GM23338 (cell line): Measurements from ENCODE around the gene CD82. TPM values are rescaled to one million over a fixed set of nuclear protein-coding genes. Genes with fewer than 3 reads are reported as not detected.

Source experiments
- ATAC-seq: fragments of 200-7000 bp; cut with Tn5 transposase; 3 replicates; pipeline ENCODE4 v1.9.1; 2020
- DNase-seq: peaks from one replicate; pipeline ENCODE4 v3.0.0-alpha.2; 2015; ENCODE audit warnings: low spot score
- H2AFZ ChIP-seq: fragments of 200-600 bp; sonication (generic); 2 replicates; pipeline ENCODE4 v1.8.0; 2016; ENCODE audit warnings: antibody characterized with exemption, mild to moderate bottlenecking, moderate library complexity
- H3F3A ChIP-seq: fragments of 200-600 bp; sonication (generic); replicated peaks from 2 replicates; pipeline ENCODE4 v1.8.0; 2017; ENCODE audit warnings: antibody characterized with exemption, mixed run types, low read depth
- H3K27ac ChIP-seq: fragments of 200-600 bp; sonication (generic); 2 replicates; pipeline ENCODE4 v1.6.1; 2016; ENCODE audit warnings: low read depth
- H3K27me3 ChIP-seq: fragments of 200-600 bp; sonication (generic); 2 replicates; pipeline ENCODE4 v1.8.0; 2016; ENCODE audit warnings: mild to moderate bottlenecking, mixed run types, moderate library complexity; ENCODE audit not compliant: insufficient read depth
- H3K36me3 ChIP-seq: fragments of 200-600 bp; sonication (generic); 2 replicates; pipeline ENCODE4 v1.8.0; 2016; ENCODE audit warnings: mild to moderate bottlenecking; ENCODE audit not compliant: insufficient read depth
- H3K4me1 ChIP-seq: fragments of 200-600 bp; sonication (generic); 2 replicates; pipeline ENCODE4 v1.8.0; 2016; ENCODE audit warnings: mild to moderate bottlenecking, moderate library complexity; ENCODE audit not compliant: insufficient read depth
- H3K4me2 ChIP-seq: fragments of 200-600 bp; sonication (generic); 2 replicates; pipeline ENCODE4 v1.7.1; 2017; ENCODE audit warnings: mixed run types
- H3K4me3 ChIP-seq: fragments of 200-600 bp; sonication (generic); 2 replicates; pipeline ENCODE4 v1.6.1; 2016; ENCODE audit warnings: mixed run types
- H3K79me2 ChIP-seq: fragments of 200-600 bp; sonication (generic); replicated peaks from 2 replicates; pipeline ENCODE4 v1.8.0; 2017; ENCODE audit warnings: mild to moderate bottlenecking; ENCODE audit not compliant: insufficient read depth
- H3K9me2 ChIP-seq: fragments of 200-600 bp; sonication (generic); 2 replicates; pipeline ENCODE4 v1.8.0; 2017; ENCODE audit not compliant: insufficient read depth
- H4K20me1 ChIP-seq: fragments of 200-600 bp; sonication (generic); replicated peaks from 2 replicates; pipeline ENCODE4 v1.8.0; 2017; ENCODE audit warnings: mild to moderate bottlenecking; ENCODE audit not compliant: insufficient read depth
- H3K27ac Mint-ChIP-seq: 2 replicates; pipeline ENCODE4 v1.8.0; 2020; ENCODE audit warnings: inconsistent platforms, mild to moderate bottlenecking, moderate library complexity, mixed read lengths
- H3K27me3 Mint-ChIP-seq: 3 replicates; pipeline ENCODE4 v1.8.0; 2022; ENCODE audit warnings: low read depth, mild to moderate bottlenecking, moderate library complexity, mixed read lengths, inconsistent platforms; ENCODE audit not compliant: insufficient read depth, poor library complexity
- H3K36me3 Mint-ChIP-seq: 3 replicates; pipeline ENCODE4 v1.8.0; 2021; ENCODE audit warnings: low read depth, mild to moderate bottlenecking, inconsistent platforms, moderate library complexity, mixed read lengths
- H3K4me1 Mint-ChIP-seq: 3 replicates; pipeline ENCODE4 v1.8.0; 2020; ENCODE audit warnings: mild to moderate bottlenecking, inconsistent platforms, mixed read lengths
- H3K4me3 Mint-ChIP-seq: 3 replicates; pipeline ENCODE4 v1.8.0; 2021; ENCODE audit warnings: moderate library complexity, mild to moderate bottlenecking, inconsistent platforms, mixed read lengths
- H3K9me3 Mint-ChIP-seq: 3 replicates; pipeline ENCODE4 v1.8.0; 2020; ENCODE audit warnings: moderate library complexity, mild to moderate bottlenecking, inconsistent platforms, mixed read lengths
- EZH2phosphoT487 ChIP-seq: fragments of 200-600 bp; sonication (generic); IDR thresholded peaks from one replicate; pipeline ENCODE4 v1.8.1; 2018; ENCODE audit warnings: antibody characterized with exemption; ENCODE audit not compliant: unreplicated experiment
- POLR2AphosphoS5 ChIP-seq: IDR thresholded peaks from 2 replicates; pipeline ENCODE4 v1.6.1; 2016; ENCODE audit warnings: antibody characterized with exemption, low read depth
- polyA plus RNA-seq: library from polyadenylated mRNA; unstranded; fragments of >200 nt; fragmentation: Nextera tagmentation; extraction: Ambion mirVana; gene quantifications from 2 replicates; pipeline ENCODE4 v1.2.1, GENCODE V29; 2016
- total RNA-seq: library from RNA; depleted of rRNA; stranded (reverse); fragments of >200 nt; shearing (Covaris generic); gene quantifications from 2 replicates; pipeline ENCODE4 v1.2.3, GENCODE V29; 2014
- TF ChIP-seq, protein P1 (sequence below): IDR thresholded peaks from 2 replicates; pipeline ENCODE4 v1.6.1; 2016; ENCODE audit warnings: antibody characterized with exemption
- TF ChIP-seq, protein P2 (sequence below): IDR thresholded peaks from one replicate; pipeline ENCODE4 v1.6.1; 2018; ENCODE audit warnings: antibody characterized with exemption; ENCODE audit not compliant: unreplicated experiment

The CD82 gene
- total and polyA plus RNA-seq, 2 experiments from 2014 or later = 4.4 to 4.9 TPM

DNA sequence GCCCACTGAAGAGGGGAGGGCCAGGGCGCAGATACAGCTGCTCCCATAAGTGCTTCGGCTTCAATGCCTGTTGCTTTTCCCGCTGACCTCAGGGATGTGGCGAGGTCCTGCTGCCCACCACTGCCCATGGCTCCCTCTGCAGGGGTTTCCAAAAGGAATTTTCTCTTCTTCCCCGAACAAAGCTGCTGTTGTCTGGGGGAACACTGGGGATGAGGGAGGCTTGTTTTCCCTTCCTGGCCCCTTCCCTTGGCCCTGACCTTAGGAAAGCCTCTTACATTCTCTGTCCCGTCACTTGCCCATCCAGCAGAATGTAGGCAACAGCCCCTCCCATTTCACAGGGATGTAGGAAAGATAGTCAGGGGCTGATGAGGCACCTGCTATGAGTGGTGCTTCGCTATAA, 34.8 kb downstream of the CD82 start (continued):
- TF ChIP-seq, protein P1, sequence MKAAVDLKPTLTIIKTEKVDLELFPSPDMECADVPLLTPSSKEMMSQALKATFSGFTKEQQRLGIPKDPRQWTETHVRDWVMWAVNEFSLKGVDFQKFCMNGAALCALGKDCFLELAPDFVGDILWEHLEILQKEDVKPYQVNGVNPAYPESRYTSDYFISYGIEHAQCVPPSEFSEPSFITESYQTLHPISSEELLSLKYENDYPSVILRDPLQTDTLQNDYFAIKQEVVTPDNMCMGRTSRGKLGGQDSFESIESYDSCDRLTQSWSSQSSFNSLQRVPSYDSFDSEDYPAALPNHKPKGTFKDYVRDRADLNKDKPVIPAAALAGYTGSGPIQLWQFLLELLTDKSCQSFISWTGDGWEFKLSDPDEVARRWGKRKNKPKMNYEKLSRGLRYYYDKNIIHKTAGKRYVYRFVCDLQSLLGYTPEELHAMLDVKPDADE = no peak
- TF ChIP-seq, protein P2, sequence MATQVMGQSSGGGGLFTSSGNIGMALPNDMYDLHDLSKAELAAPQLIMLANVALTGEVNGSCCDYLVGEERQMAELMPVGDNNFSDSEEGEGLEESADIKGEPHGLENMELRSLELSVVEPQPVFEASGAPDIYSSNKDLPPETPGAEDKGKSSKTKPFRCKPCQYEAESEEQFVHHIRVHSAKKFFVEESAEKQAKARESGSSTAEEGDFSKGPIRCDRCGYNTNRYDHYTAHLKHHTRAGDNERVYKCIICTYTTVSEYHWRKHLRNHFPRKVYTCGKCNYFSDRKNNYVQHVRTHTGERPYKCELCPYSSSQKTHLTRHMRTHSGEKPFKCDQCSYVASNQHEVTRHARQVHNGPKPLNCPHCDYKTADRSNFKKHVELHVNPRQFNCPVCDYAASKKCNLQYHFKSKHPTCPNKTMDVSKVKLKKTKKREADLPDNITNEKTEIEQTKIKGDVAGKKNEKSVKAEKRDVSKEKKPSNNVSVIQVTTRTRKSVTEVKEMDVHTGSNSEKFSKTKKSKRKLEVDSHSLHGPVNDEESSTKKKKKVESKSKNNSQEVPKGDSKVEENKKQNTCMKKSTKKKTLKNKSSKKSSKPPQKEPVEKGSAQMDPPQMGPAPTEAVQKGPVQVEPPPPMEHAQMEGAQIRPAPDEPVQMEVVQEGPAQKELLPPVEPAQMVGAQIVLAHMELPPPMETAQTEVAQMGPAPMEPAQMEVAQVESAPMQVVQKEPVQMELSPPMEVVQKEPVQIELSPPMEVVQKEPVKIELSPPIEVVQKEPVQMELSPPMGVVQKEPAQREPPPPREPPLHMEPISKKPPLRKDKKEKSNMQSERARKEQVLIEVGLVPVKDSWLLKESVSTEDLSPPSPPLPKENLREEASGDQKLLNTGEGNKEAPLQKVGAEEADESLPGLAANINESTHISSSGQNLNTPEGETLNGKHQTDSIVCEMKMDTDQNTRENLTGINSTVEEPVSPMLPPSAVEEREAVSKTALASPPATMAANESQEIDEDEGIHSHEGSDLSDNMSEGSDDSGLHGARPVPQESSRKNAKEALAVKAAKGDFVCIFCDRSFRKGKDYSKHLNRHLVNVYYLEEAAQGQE = no peak
- TF ChIP-seq POLR2AphosphoS5 = no peak
- TF ChIP-seq EZH2phosphoT487 = no peak

DNA sequence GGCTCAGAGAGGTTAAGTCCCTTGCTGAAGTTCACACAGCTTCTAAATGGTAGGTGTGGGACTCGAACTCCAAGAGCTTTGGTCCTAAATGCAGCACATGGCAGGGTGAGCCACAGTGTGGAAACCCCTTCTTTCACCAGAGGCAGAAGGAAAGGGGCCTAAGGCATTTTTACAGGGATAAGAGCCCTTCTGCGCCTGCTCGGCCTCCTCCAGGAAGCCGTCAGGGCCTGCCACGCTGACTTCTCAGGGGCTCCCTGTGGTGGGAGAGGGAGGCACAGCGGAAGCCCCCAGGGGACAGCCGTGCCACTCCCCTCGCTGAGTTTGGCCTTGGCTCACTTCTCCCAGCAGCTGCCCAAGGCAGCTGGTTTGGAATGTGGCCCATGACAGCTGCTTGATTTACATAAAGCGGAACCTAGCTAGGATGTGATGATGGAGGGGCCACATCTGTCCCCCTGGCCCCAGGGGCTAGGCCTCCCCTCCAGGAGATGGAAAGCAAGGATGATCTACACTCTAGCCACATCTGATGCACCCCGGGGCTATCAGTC, 35.4 kb downstream of the CD82 start:
- H3K27me3 ChIP-seq = no peaks in the 10 kb centered on the region
- ATAC-seq = no peak
- Mint-ChIP-seq H3K4me1 (peaks cover 23% of the 10 kb centered on the region), H3K4me3 (no peak overlapping the region), H3K36me3 (no peaks in the 10 kb centered on the region), H3K27me3 (peaks cover 4% of the 10 kb centered on the region), H3K9me3 (no peaks in the 10 kb centered on the region), H3K27ac (no peak overlapping the region)
- no peak overlapping the region for H2AFZ ChIP-seq
- H3F3A ChIP-seq = no peaks in the 10 kb centered on the region
- no peaks in the 10 kb centered on the region for H3K79me2 ChIP-seq
- no peaks in the 10 kb centered on the region for H4K20me1 ChIP-seq
- H3K27ac ChIP-seq = no peak overlapping the region
- no peaks in the 10 kb centered on the region for H3K9me2 ChIP-seq
- H3K4me1 ChIP-seq = 0 out of 2 replicates have a peak, but pooled peaks cover 4% of the 10 kb centered on the region
- no peak overlapping the region for H3K4me3 ChIP-seq
- TF ChIP-seq, protein P1 = no peak
- TF ChIP-seq POLR2AphosphoS5 = no peak
- TF ChIP-seq, protein P2 = no peak
- peak; percentile 34 for DNase-seq
- no peak overlapping the region for H3K4me2 ChIP-seq
- no peaks in the 10 kb centered on the region for H3K36me3 ChIP-seq
